ENCODE results near the gene OR11G2.
A peak's percentile ranks its signal among the peaks of the same experiment; 100 is the strongest.
"Not testable (repeated sequence)": the region's sequence is repeated elsewhere in the genome, so short reads cannot be mapped to it uniquely, and the experiment has no call there.

The OR11G2 gene

GRCh38 chr14:20235415-20235814 is 44.7 kb downstream of the OR11G2 start:
- DNase-seq = not testable (repeated sequence)

GRCh38 chr14:20247646-20248246 is 57.0 kb downstream of the OR11G2 start:
- DNase-seq = peak; percentile 63

All from hematopoietic multipotent progenitor cell treated with erythropoietin and hydrocortisone succinate and interleukin-3 and kit ligand, for 6 days (in vitro differentiated cells).